ENCODE measurements around the gene TNNT3.

DNA sequence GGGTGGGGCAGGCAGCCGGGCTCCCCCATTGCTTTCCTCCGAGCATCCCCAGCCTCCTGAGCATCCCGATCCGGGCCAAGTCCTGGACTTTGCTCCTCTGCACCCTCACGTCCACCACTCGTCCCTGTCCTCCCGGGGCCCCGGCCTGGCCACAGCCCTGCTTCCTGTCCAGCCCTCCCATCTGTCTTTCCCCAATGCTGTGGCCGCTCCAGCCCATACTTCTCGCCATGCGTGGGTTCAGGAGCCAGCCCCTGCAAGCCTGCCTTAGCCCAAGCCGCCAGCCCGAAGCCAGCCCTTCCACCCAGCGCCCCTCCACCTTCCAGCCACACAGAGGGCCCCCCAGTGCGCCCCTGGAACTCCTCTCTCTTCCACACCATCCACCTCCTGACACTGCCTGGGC, 51.5 kb downstream of the TNNT3 start:
- TF ChIP-seq FOXK2 (IDR thresholded peaks at IDR 0.05) (no peak), SP1 (IDR thresholded peaks at IDR 0.05) (no peak), HDGF (IDR thresholded peaks at IDR 0.05; ENCODE audit: borderline replicate concordance) (no peak), FOXM1 (IDR thresholded peaks at IDR 0.05; ENCODE audit: borderline replicate concordance) (no peak)

Measured in HEK293T (cell line).